CD14-positive monocyte (primary cell): ENCODE measurements around the gene POMGNT2. TPM values are rescaled to one million over a fixed set of nuclear protein-coding genes. Genes with fewer than 3 reads are reported as not detected.

Source experiments
- DNase-seq, 3 donors: peaks; one replicate each; pipeline ENCODE4 v3.0.0-alpha.2; 2011 to 2022
- H2AFZ ChIP-seq: 2 replicates; pipeline ENCODE4 v1.6.0; 2012; ENCODE audit warnings: mild to moderate bottlenecking, low read depth, low read length, inconsistent platforms; ENCODE audit not compliant: insufficient read depth, poor library complexity, severe bottlenecking
- H3K27ac ChIP-seq, 2 donors: 1 replicate in 1 of 2; 2 replicates in 1 of 2; pipeline ENCODE4 v1.5.1; 2012 to 2013; ENCODE audit warnings: low read length in 2 of 2, control low read depth in 1 of 2, inconsistent platforms in 1 of 2, low read depth in 1 of 2, mild to moderate bottlenecking in 1 of 2
- H3K27me3 ChIP-seq, 2 donors: one replicate each; pipeline versions ENCODE4 v1.6.0 to v1.6.1; 2011 to 2013; ENCODE audit warnings: low read length in 2 of 2; ENCODE audit not compliant: control insufficient read depth in 2 of 2, insufficient read depth in 2 of 2
- H3K36me3 ChIP-seq, 2 donors: replicated peaks in 1 of 2; 1 replicate in 1 of 2; 2 replicates in 1 of 2; pipeline versions ENCODE4 v1.5.1 to v1.6.1; 2012 to 2013; ENCODE audit warnings: low read length in 2 of 2, control low read depth in 1 of 2, inconsistent platforms in 1 of 2, mild to moderate bottlenecking in 1 of 2; ENCODE audit not compliant: insufficient read depth in 2 of 2, control insufficient read depth in 1 of 2
- H3K4me1 ChIP-seq, 2 donors: 1 replicate in 1 of 2; 2 replicates in 1 of 2; pipeline versions ENCODE4 v1.5.1 to v1.6.1; 2012 to 2013; ENCODE audit warnings: low read length in 2 of 2, control low read depth in 1 of 2, inconsistent platforms in 1 of 2, mild to moderate bottlenecking in 1 of 2, moderate library complexity in 1 of 2; ENCODE audit not compliant: insufficient read depth in 2 of 2, control insufficient read depth in 1 of 2
- H3K4me2 ChIP-seq: replicated peaks from 2 replicates; pipeline ENCODE3; 2012; ENCODE audit warnings: low read length, moderate library complexity, mild to moderate bottlenecking; ENCODE audit not compliant: poor library complexity, severe bottlenecking; ENCODE audit errors: extremely low read depth
- H3K4me3 ChIP-seq, 3 experiments: fragments of 200-600 bp in 1 of 3; sonication (generic) in 1 of 3; replicated peaks in 1 of 3; 1 replicate in 2 of 3; 2 replicates in 1 of 3; pipeline ENCODE4 v1.5.1; 2011 to 2013; ENCODE audit warnings: low read length in 3 of 3, mild to moderate bottlenecking in 3 of 3, control low read depth in 2 of 3, low read depth in 2 of 3, inconsistent platforms in 1 of 3, moderate library complexity in 1 of 3
- H3K79me2 ChIP-seq: 2 replicates; pipeline ENCODE4 v1.6.0; 2012; ENCODE audit warnings: mild to moderate bottlenecking, control low read depth, inconsistent platforms, low read length, moderate library complexity; ENCODE audit not compliant: insufficient read depth
- H3K9ac ChIP-seq: 2 replicates; pipeline ENCODE4 v1.6.0; 2017; ENCODE audit warnings: low read length, mild to moderate bottlenecking; ENCODE audit not compliant: insufficient read depth, poor library complexity, severe bottlenecking
- H3K9me3 ChIP-seq, 2 donors: replicated peaks in 1 of 2; 1 replicate in 1 of 2; 2 replicates in 1 of 2; pipeline versions ENCODE4 v1.5.1 to v1.6.1; 2012 to 2013; ENCODE audit warnings: low read length in 2 of 2, control low read depth in 1 of 2; ENCODE audit not compliant: control insufficient read depth in 1 of 2, insufficient read depth in 1 of 2
- H4K20me1 ChIP-seq: 2 replicates; pipeline ENCODE4 v1.6.0; 2012; ENCODE audit warnings: mild to moderate bottlenecking, low read length, control low read depth, moderate library complexity; ENCODE audit not compliant: insufficient read depth
- H3K27ac Mint-ChIP-seq, 7 donors: one replicate each; pipeline ENCODE4 v1.8.0; 2020; ENCODE audit warnings: mild to moderate bottlenecking in 7 of 7, mixed read lengths in 7 of 7, moderate library complexity in 6 of 7, inconsistent platforms in 2 of 7
- H3K27me3 Mint-ChIP-seq, 3 donors: one replicate each; pipeline ENCODE4 v1.8.0; 2021 to 2022; ENCODE audit warnings: low read depth in 3 of 3, mild to moderate bottlenecking in 3 of 3, mixed read lengths in 3 of 3, moderate library complexity in 3 of 3, inconsistent platforms in 1 of 3
- H3K36me3 Mint-ChIP-seq, 2 donors: one replicate each; pipeline ENCODE4 v1.8.0; 2020; ENCODE audit warnings: mixed read lengths in 2 of 2, inconsistent platforms in 1 of 2, mild to moderate bottlenecking in 1 of 2
- H3K4me1 Mint-ChIP-seq: one replicate; pipeline ENCODE4 v1.8.0; 2020; ENCODE audit warnings: mild to moderate bottlenecking, mixed read lengths
- H3K4me3 Mint-ChIP-seq, 2 donors: one replicate each; pipeline ENCODE4 v1.8.0; 2020; ENCODE audit warnings: mild to moderate bottlenecking in 2 of 2, mixed read lengths in 2 of 2, moderate library complexity in 1 of 2
- H3K9me3 Mint-ChIP-seq, 7 donors: one replicate each; pipeline ENCODE4 v1.8.0; 2020 to 2022; ENCODE audit warnings: mixed read lengths in 7 of 7, mild to moderate bottlenecking in 6 of 7, moderate library complexity in 6 of 7, inconsistent platforms in 2 of 7
- CTCF ChIP-seq: fragments of 200-600 bp; IDR thresholded peaks from one replicate; pipeline ENCODE4 v1.8.0; 2022; ENCODE audit warnings: antibody characterized with exemption, mild to moderate bottlenecking
- WGBS: methylation state at CpG from one replicate; pipeline ENCODE4 v1.1.5; 2013; ENCODE audit warnings: missing lambda C conversion rate; ENCODE audit not compliant: insufficient coverage; 5-methylcytosine and 5-hydroxymethylcytosine counted together
- intact Hi-C, 2 donors: fragments of 100-400 bp; cut with micrococcal nuclease; formaldehyde crosslinking; loops; one replicate each; pipeline versions ENCODE4 v1.15.0 to v1.15.1; 2023
- polyA plus RNA-seq, 3 donors: library from polyadenylated mRNA; depleted of rRNA in 1 of 3; unstranded in 2 of 3; stranded (reverse) in 1 of 3; fragments of 300-500 nt in 2 of 3; fragments of >200 nt in 1 of 3; fragmentation: Illumina TruSeq in 2 of 3; gene quantifications; 1 replicate in 2 of 3; 2 replicates in 1 of 3; pipeline ENCODE4 v1.2.3, GENCODE V29; 2012 to 2021

The POMGNT2 gene
- polyA plus RNA-seq, 3 donors, result 4.3 to 5.1 (median 4.4) TPM

- H3K4me1 Mint-ChIP-seq, result no peaks in the 10 kb centered on the region
- TF ChIP-seq CTCF, result no peak
- Histone ChIP-seq H3K4me3 (no peak overlapping the region), H3K4me2 (no peak overlapping the region), H3K79me2 (no peaks in the 10 kb centered on the region), H4K20me1 (no peaks in the 10 kb centered on the region), H3K9ac (no peak overlapping the region), H2AFZ (no peak overlapping the region), H3K36me3 (peaks cover 0 to 13% of the 10 kb centered on the region in 2 donors), H3K27ac (no peak overlapping the region), H3K9me3 (no peaks in the 10 kb centered on the region), H3K4me1 (no peaks in the 10 kb centered on the region), H3K27me3 (no peaks in the 10 kb centered on the region)
- H3K27ac Mint-ChIP-seq, result no peak overlapping the region
- H3K9me3 Mint-ChIP-seq, result peaks cover 3 to 20% (median 7%) of the 10 kb centered on the region in 7 donors
- peaks cover 0 to 2% (median 0%) of the 10 kb centered on the region in 3 donors for H3K27me3 Mint-ChIP-seq
- H3K36me3 Mint-ChIP-seq, result peaks cover 8 to 21% of the 10 kb centered on the region in 2 donors
- H3K4me3 Mint-ChIP-seq, result no peak overlapping the region
- DNase-seq, result no peak
- intact Hi-C loops, result no loop called here
- WGBS, result 96% methylated on average over 38 of the region's 40 CpGs
Observed at GRCh38 chr3:43080726-43081568, 24.9 kb downstream of the POMGNT2 start.

GRCh38 chr3:43079536-43080332, 26.1 kb downstream of the POMGNT2 start:
- no peaks in the 10 kb centered on the region for H3K4me1 ChIP-seq
- no peak for DNase-seq
- no peak overlapping the region for H2AFZ ChIP-seq
- TF ChIP-seq CTCF, result no peak
- H3K27ac Mint-ChIP-seq, result no peak overlapping the region
- H3K27me3 Mint-ChIP-seq, result peaks cover 0 to 2% (median 0%) of the 10 kb centered on the region in 3 donors
- H3K4me2 ChIP-seq, result no peak overlapping the region
- no peak overlapping the region for H3K4me3 Mint-ChIP-seq
- peaks cover 0 to 13% of the 10 kb centered on the region in 2 donors for H3K36me3 ChIP-seq
- H3K9ac ChIP-seq, result no peak overlapping the region
- WGBS, result 96% methylated on average over 30 of the region's 31 CpGs
- H3K4me3 ChIP-seq, result no peak overlapping the region
- H3K27ac ChIP-seq, result no peak overlapping the region
- peaks cover 3 to 18% (median 7%) of the 10 kb centered on the region in 7 donors for H3K9me3 Mint-ChIP-seq
- intact Hi-C loops, result no loop called here
- H4K20me1 ChIP-seq, result no peaks in the 10 kb centered on the region
- no peaks in the 10 kb centered on the region for H3K27me3 ChIP-seq
- H3K36me3 Mint-ChIP-seq, result peaks cover 8 to 21% of the 10 kb centered on the region in 2 donors
- no peaks in the 10 kb centered on the region for H3K79me2 ChIP-seq
- H3K4me1 Mint-ChIP-seq, result no peaks in the 10 kb centered on the region
- no peaks in the 10 kb centered on the region for H3K9me3 ChIP-seq
